ENCODE measurements around the gene NBAS. TPM values are rescaled to one million over a fixed set of nuclear protein-coding genes. Genes with fewer than 3 reads are reported as not detected.

The NBAS gene
- 67.3 TPM for polyA plus RNA-seq (ENCODE audit: insufficient read length)
- long read RNA-seq, donor 1, partial matches to known transcripts, result 0 of 1 reads
- long read RNA-seq, donor 1, other reads (novel, unspliced or antisense), result 0 of 1 reads
- long read RNA-seq, donor 2, full-length matches to known transcripts, result 2 of 2 reads
- long read RNA-seq, donor 2, partial matches to known transcripts, result 0 of 2 reads
- long read RNA-seq, donor 2, other reads (novel, unspliced or antisense), result 0 of 2 reads
- long read RNA-seq, donor 3, full-length matches to known transcripts, result 1 of 6 reads
- long read RNA-seq, donor 3, partial matches to known transcripts, result 5 of 6 reads
- long read RNA-seq, donor 3, other reads (novel, unspliced or antisense), result 0 of 6 reads
- long read RNA-seq, donor 4, result 0 reads
- long read RNA-seq, donor 5, partial matches to known transcripts, result 9 of 14 reads
- long read RNA-seq, donor 5, other reads (novel, unspliced or antisense), result 0 of 14 reads
- long read RNA-seq, donor 6, result 0 reads
- long read RNA-seq, donor 7, partial matches to known transcripts, result 10 of 12 reads
- long read RNA-seq, donor 7, other reads (novel, unspliced or antisense), result 0 of 12 reads
- long read RNA-seq, donor 8, full-length matches to known transcripts, result 3 of 3 reads
- long read RNA-seq, donor 8, partial matches to known transcripts, result 0 of 3 reads
- long read RNA-seq, donor 8, other reads (novel, unspliced or antisense), result 0 of 3 reads

- peak; percentile 93 for DNase-seq
Observed at GRCh38 chr2:15560988-15561573, at the start of gene NBAS. Gene NBAS, minus strand, starts transcription at chr2:15561334. Its CDS starts 30 bp downstream, at chr2:15561304.

DNA sequence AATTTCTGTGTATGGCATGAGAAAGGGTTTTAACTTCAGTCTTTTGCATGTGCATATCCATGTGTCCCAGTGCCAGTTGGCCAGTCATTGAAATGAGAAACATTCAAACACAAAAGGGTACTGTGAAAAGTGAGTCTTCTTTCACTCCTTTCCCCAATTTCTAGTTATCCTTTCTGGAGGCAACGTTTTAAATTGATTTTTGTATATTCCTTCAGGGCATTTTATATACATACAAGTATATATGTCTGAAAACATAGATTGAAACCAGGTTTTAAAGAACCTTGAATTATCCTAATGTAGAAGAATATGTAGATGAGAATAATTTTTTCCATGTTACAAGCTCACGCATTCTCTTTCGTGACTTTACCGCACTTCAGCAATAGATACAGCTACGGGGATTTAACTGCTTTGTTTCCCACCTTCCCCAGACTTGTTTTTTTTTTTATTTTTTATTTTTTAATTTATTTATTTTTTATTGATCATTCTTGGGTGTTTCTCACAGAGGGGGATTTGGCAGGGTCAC, 49.4 kb upstream of the NBAS start:
- no peak for DNase-seq

DNA sequence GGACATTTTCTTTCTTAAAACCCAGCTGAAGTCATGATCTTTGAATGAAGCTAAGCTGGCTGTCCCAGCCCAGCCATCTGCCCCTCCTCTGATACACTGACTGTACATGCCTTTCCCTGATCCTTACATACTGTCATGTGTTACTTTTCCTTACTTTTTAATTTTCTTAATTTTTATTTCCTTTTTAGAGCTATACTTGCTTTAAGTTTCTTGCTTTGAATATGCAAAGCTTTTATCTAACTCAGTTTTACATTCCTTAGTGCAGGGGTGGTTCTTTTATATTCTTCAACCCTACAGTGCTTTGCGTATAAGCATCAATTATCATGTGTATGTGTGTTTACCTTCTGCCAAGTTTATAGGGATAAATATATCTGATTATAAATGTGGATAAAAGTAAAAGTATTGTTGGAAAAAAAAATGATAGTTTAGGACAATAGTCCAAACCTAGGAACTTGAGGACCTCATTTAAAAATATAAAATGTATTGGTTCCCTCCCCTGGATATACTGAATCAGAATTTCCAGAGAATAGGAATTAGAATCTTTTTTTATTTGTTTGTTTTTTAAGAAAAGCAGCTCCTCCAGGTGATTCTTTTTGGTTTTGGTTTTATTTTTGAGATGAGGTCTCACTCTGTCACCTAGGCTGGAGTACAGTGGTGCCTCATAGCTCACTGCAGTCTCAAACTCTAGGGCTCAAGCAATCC, 48.4 kb upstream of the NBAS start:
- DNase-seq, result no peak

GRCh38 chr2:15608392-15608761, 47.2 kb upstream of the NBAS start:
- no peak for DNase-seq

GRCh38 chr2:15607709-15608391, 46.7 kb upstream of the NBAS start:
- DNase-seq, result no peak

DNA sequence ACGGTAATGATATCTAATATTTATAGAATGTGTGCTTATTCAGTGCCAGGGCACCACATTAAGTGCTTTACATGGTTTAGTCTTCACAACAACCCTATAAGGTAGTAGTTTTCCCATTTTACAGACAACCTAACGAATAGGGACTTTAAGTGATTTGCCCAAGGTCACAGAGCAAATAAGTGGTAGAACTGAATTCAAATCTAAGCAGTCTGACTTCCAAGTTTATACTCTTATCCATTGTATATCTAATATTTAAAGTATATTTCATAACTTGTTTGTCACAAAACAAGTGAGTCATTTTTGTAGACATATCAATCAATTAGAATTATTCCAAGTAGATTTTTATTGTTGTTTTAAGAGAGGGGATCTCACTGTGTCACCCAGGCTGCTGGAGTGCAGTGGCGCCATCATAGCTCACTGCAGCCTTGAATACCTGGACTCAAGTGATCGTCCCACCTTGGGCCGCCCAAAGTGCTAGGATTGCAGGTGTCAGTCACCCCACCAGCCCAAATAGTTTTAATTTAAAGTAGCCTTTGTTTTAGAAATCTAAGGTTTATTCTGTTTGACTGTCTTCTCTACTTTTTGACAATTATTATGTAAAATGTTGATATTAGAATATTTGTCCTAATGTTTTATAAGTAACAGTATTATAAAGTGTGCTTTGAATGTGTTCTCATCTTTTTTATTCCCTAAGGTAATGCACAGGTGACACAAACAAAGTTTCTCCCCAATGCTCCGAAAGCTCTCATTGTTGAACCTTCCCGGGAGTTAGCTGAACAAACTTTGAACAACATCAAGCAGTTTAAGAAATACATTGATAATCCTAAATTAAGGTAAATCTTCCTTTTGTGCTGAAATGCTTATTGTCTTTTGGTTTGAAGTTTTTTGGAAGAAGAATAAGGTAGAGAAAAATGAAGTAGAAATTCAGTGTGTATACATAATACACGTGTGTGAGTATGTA, 45.6 kb upstream of the NBAS start:
- DNase-seq, result no peak

DNA sequence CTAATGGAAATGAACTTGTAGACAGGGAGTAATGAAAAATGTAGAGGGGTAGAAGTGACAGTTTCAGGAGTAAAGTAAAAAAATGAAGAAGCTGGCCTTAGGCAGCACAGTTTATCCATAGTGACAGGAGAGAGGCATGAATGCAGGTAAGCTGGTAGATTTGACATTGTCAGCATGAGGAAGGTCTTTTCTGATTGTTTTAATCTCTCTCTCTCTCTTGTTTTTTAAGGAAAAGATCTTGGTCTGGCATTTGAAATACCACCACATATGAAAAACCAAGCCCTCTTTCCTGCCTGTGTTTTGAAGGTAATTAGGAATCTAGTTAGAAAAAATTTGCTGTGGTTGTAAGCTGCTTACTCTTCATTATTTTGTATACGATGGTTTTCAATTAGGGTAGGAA, 44.6 kb upstream of the NBAS start:
- no peak for DNase-seq

DNA sequence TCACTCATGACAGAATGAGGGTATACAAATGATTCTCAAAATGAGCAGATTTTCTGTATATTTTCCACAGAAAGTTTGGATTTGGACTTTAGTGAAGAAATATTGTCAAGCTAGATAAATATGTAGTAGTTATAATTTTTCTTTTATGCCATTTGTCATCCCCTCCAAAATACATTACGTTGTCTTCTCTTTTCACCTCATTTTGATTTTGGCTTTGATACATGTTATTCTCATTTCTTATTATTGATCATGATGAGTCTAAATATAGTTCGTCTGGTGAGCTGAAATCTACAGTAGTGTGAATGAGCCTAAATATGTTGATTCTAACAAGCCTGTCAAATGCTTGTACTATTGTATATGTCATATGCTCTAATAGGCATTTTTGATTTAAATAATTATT, 42.8 kb upstream of the NBAS start:
- no peak for DNase-seq

GRCh38 chr2:15603044-15603765, 42.1 kb upstream of the NBAS start:
- DNase-seq, result no peak

DNA sequence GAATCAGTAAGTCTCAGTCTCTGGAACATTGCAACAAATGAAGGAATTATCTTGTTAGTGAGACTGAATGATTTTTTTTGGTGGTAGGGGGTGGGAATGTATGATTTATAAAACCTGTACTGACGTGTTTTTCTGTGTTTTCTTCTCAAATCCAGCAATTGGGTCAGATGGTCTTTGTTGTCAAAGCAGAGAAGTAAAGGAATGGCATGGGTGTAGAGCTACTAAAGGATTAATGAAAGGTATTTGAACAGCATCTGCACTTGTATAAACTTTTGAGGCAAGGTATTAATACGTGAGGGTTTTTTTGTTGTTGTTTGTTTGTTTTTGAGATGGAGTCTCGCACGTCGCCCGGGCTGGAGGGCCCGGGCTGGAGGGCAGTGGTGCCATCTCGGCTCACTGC, 41.3 kb upstream of the NBAS start:
- no peak for DNase-seq

GRCh38 chr2:15601681-15602080, 40.5 kb upstream of the NBAS start:
- no peak for DNase-seq

GRCh38 chr2:15599994-15600393, 38.9 kb upstream of the NBAS start:
- no peak for DNase-seq

GRCh38 chr2:15596968-15597367, 35.8 kb upstream of the NBAS start:
- DNase-seq, result no peak

GRCh38 chr2:15596350-15596749, 35.2 kb upstream of the NBAS start:
- DNase-seq, result no peak

DNA sequence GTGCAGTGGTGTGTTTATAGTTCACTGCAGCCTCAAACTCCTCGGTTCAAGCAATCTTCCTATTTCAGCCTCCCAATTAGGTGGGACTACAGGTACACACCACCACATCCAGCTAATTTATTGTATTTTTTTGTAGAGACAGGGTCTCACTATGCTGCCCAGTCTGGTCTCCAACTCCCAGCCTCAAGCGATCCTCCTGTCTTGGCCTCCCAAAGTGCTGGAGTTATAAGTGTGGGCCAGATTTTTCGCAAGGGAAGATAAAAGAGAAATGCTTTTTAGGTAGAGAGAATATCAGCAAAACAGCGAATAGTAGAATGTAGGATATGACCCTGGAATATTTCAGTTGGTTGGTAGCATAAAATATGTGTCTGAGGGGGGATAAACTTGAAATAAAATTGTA, 34.8 kb upstream of the NBAS start:
- DNase-seq, result no peak

DNA sequence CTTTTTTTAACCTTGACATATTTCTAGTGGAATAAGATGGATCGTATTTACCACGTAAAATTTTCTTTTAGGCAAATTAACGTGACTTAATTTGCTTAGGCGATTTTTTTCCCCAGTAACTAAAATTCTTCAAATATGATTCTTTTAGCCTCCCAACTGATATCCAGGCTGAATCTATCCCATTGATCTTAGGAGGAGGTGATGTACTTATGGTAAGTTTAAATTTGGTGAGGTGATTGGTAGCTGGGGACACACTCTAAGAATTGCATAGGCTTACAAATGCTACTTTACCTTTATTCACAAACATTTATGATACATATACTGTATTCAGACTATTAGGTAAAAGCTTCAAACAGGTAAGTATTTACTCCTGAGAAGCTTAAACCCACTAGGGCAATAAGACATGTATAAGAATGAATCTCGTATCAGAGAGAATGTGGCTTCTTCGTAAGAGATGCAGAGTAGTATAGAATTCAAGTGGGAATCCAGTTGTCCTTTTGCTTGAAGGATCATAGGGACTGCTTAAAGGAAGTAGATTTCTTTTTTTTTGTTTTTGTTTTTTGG, 34.3 kb upstream of the NBAS start:
- no peak for DNase-seq

GRCh38 chr2:15594291-15595256, 33.4 kb upstream of the NBAS start:
- no peak for DNase-seq

- DNase-seq, result no peak
Observed at GRCh38 chr2:15593327-15593705, 32.2 kb upstream of the NBAS start.

All from left kidney (tissue), 8 donors.